Adrenal gland (tissue), 12 donors: ENCODE measurements around the gene RPL3. TPM values are rescaled to one million over a fixed set of nuclear protein-coding genes. Genes with fewer than 3 reads are reported as not detected.
"Not testable (repeated sequence)": the region's sequence is repeated elsewhere in the genome, so short reads cannot be mapped to it uniquely, and the experiment has no call there.

Source experiments
- DNase-seq, 7 donors: peaks; one replicate each; pipeline ENCODE4 v3.0.0-alpha.2; 2019 to 2020
- H3K27ac ChIP-seq, 5 donors: fragments of 200-600 bp; sonication (generic) in 4 of 5; 1 replicate in 3 of 5; 2 replicates in 2 of 5; pipeline versions ENCODE4 v1.5.1 to v1.8.0; 2016 to 2020; ENCODE audit warnings: mild to moderate bottlenecking in 1 of 5
- H3K27me3 ChIP-seq: fragments of 200-600 bp; 2 replicates; pipeline ENCODE4 v1.8.0; 2021
- H3K36me3 ChIP-seq, 2 donors: fragments of 200-600 bp; replicated peaks in 1 of 2; 1 replicate in 1 of 2; 2 replicates in 1 of 2; pipeline versions ENCODE4 v1.5.1 to v1.8.0; 2018 to 2022
- H3K4me1 ChIP-seq, 2 donors: fragments of 200-600 bp; replicated peaks in 1 of 2; 1 replicate in 1 of 2; 2 replicates in 1 of 2; pipeline versions ENCODE4 v1.5.1 to v1.8.0; 2018 to 2021
- H3K4me3 ChIP-seq, 4 donors: fragments of 200-600 bp; sonication (generic) in 3 of 4; one replicate each; pipeline ENCODE4 v1.5.1; 2016 to 2018
- H3K9me3 ChIP-seq, 3 donors: fragments of 200-600 bp; sonication (generic) in 1 of 3; replicated peaks in 1 of 3; 1 replicate in 2 of 3; 2 replicates in 1 of 3; pipeline versions ENCODE4 v1.5.1 to v1.8.0; 2016 to 2021
- POLR2A ChIP-seq, 2 donors: fragments of 450-650 bp; IDR thresholded peaks; one replicate each; pipeline ENCODE4 v1.6.1; 2017; ENCODE audit warnings: antibody characterized with exemption in 2 of 2, mild to moderate bottlenecking in 2 of 2, moderate library complexity in 1 of 2
- WGBS, 4 donors: extraction: QIAGEN DNeasy Blood & Tissue Kit in 2 of 4; methylation state at CpG; one replicate each; pipeline versions ENCODE4 v1.1.5 to v1.1.7; 2013 to 2017; 5-methylcytosine and 5-hydroxymethylcytosine counted together
- intact Hi-C, 2 donors: fragments of 100-400 bp; cut with DNase I; formaldehyde crosslinking; loops; one replicate each; pipeline versions ENCODE4 v1.14.1 to v1.15.0; 2022 to 2023
- polyA plus RNA-seq, 3 donors: library from polyadenylated mRNA; stranded (reverse); fragments of 200-250 nt in 2 of 3; fragments of 350-450 nt in 1 of 3; fragmentation: Illumina TruSeq in 1 of 3; extraction: RNeasy Lipid Tissue Mini Kit (QIAGEN cat#74804) in 1 of 3; gene quantifications; one replicate each; pipeline ENCODE4 v1.2.3, GENCODE V29; 2013 to 2014
- total RNA-seq, 9 donors: library from RNA; depleted of rRNA in 4 of 9; stranded (reverse); fragments of >200 nt in 4 of 9; fragments of 120-200 nt in 1 of 9; fragmentation: NEBNext Ultra II Directional in 1 of 9; extraction: Animal tissue kit (Norgen Biotek cat#: 25700) in 1 of 9; gene quantifications; one replicate each; pipeline versions ENCODE4 v1.1.0 to v1.2.4, GENCODE V29; 2013 to 2023
- TF ChIP-seq, protein P1 (sequence below), 6 experiments: fragments of 450-650 bp in 4 of 6; fragments of 200-600 bp in 2 of 6; sonication (generic) in 1 of 6; IDR thresholded peaks; 1 replicate in 5 of 6; 2 replicates in 1 of 6; pipeline versions ENCODE4 v1.5.1 to v1.8.0; 2016 to 2021; ENCODE audit warnings: antibody characterized with exemption in 6 of 6, mild to moderate bottlenecking in 2 of 6, moderate library complexity in 1 of 6
- donor health status: healthy with polysubstance abuse.
- donor health status: Bipolar disorder and iron deficiency.
- donor health status: DM: yes; HTN: yes; CAD: no.
- donor health status: DM: no; HTN: no; CAD: no.
- donor health status: DM: no; HTN: no; CAD: no.
- donor health status: DM: yes; HTN: yes; CAD: no.

Gene RPL3
- total and polyA plus RNA-seq, 12 donors = 1,374 to 2,713 (median 1,954) TPM

DNA sequence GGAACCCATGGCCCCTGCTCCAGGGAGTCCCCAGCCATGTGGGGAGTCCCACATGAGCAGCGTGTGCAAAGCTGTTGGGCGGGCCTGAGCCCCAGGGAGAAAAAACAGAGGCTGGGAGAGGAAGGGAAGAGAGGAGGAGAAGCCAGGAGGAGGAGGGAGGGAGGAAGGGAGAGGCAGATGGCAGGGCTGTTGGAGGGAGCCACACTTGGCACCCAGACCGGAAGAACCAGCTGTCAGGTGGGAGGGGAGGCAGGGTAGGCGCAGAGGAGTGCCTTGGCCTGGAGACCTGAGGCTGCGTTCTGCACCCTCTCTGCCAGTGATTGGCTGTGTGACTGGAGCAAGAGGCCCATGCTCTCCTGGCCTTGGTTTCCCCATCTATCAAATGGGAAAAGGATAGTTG is 37.0 kb upstream of the RPL3 start:
- H3K27me3 ChIP-seq = no peaks in the 10 kb centered on the region
- no peaks in the 10 kb centered on the region for H3K9me3 ChIP-seq
- no peak for DNase-seq
- no peak for TF ChIP-seq POLR2A (IDR thresholded peaks at IDR 0.05)
- TF ChIP-seq, protein P1, sequence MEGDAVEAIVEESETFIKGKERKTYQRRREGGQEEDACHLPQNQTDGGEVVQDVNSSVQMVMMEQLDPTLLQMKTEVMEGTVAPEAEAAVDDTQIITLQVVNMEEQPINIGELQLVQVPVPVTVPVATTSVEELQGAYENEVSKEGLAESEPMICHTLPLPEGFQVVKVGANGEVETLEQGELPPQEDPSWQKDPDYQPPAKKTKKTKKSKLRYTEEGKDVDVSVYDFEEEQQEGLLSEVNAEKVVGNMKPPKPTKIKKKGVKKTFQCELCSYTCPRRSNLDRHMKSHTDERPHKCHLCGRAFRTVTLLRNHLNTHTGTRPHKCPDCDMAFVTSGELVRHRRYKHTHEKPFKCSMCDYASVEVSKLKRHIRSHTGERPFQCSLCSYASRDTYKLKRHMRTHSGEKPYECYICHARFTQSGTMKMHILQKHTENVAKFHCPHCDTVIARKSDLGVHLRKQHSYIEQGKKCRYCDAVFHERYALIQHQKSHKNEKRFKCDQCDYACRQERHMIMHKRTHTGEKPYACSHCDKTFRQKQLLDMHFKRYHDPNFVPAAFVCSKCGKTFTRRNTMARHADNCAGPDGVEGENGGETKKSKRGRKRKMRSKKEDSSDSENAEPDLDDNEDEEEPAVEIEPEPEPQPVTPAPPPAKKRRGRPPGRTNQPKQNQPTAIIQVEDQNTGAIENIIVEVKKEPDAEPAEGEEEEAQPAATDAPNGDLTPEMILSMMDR (IDR thresholded peaks at IDR 0.05) = no peak
- no peaks in the 10 kb centered on the region for H3K4me1 ChIP-seq
- H3K27ac ChIP-seq = no peak overlapping the region
- intact Hi-C loops = no loop called here
- 87 to 91% (median 91%) methylated on average over 5 of the region's 5 CpGs for WGBS, 4 donors
- H3K4me3 ChIP-seq = no peak overlapping the region
- no peaks in the 10 kb centered on the region for H3K36me3 ChIP-seq

DNA sequence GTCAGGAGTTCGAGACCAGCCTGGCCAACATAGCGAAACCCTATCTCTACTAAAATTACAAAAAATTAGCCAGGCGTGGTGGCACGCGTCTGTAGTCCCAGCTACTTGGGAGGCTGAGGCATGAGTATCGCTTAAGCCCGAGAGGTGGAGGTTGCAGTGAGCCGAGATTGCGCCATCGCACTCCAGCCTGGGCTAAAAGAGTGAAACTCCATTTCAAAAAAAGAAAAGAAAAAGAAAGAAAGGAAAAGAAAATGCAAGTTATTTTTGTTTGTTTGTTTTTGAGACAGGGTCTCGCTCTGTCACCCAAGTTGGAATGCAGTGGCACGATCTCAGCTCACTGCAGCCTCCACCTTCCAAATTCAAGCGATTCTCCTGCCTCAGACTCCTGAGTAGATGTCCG is 36.4 kb upstream of the RPL3 start:
- intact Hi-C loops, DNase-seq: not testable (repeated sequence)

DNA sequence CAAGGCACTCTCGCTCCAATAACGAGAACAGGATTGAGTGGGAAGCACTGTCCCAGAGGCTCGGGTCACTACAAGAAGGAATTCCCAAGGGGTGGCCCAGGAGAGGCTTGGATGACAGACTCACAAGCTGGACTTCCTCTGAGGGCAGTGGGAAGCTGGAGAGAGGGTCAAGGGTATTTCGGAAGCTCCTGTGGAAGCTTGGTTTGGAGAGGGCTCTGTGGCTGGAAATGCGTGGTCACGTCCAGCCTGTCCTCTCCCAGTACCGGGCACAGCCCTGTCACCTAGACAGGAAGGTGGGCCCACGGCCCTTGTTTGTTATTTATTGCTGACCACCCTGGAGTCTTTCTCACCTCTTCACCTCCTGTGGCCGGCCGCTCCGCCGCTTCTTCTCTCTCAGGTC is 35.7 kb upstream of the RPL3 start:
- H3K27me3 ChIP-seq = no peaks in the 10 kb centered on the region
- H3K36me3 ChIP-seq = no peaks in the 10 kb centered on the region
- no peak for DNase-seq
- TF ChIP-seq, protein P1 (IDR thresholded peaks at IDR 0.05) = no peak
- no peak for TF ChIP-seq POLR2A (IDR thresholded peaks at IDR 0.05)
- intact Hi-C loops = no loop called here
- no peaks in the 10 kb centered on the region for H3K4me1 ChIP-seq
- H3K9me3 ChIP-seq = no peaks in the 10 kb centered on the region
- no peak overlapping the region for H3K27ac ChIP-seq
- WGBS, 4 donors = 88 to 94% (median 91%) methylated on average over 12 of the region's 12 CpGs
- H3K4me3 ChIP-seq = no peak overlapping the region

More for the DNA sequence above, 36.4 kb upstream of the RPL3 start:
- not testable (repeated sequence) for H3K36me3 ChIP-seq, H3K9me3 ChIP-seq, H3K4me3 ChIP-seq, H3K27me3 ChIP-seq, H3K4me1 ChIP-seq, H3K27ac ChIP-seq
- 93 to 98% (median 95%) methylated on average over 12 to 14 of the region's 14 CpGs for WGBS, 4 donors

DNA sequence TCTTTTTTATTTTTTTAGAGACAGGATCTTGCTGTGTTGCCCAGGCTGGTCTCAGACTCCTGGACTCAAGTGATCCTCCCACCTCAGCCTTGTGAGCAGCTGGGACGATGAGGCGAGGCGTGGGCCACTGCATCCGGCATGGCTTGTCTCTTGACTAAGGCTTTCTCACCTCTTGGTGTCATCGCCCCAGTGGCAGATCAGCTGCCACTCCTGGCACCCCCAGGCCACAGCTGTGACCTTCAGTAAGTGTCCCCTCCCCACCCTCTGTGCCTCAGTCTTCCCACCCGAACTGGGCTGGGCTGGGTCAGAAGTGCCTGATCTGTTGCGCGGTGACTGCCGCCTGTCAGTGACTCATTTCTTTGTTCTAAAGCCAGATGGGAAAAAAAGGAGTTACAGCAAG is 33.9 kb upstream of the RPL3 start:
- H3K4me3 ChIP-seq = no peak overlapping the region
- no peak overlapping the region for H3K27ac ChIP-seq
- H3K36me3 ChIP-seq = no peaks in the 10 kb centered on the region
- intact Hi-C loops = no loop called here
- peaks cover 0 to 8% of the 10 kb centered on the region in 2 donors for H3K4me1 ChIP-seq
- H3K9me3 ChIP-seq = no peaks in the 10 kb centered on the region
- no peaks in the 10 kb centered on the region for H3K27me3 ChIP-seq
- TF ChIP-seq POLR2A (IDR thresholded peaks at IDR 0.05) = no peak
- TF ChIP-seq, protein P1 (IDR thresholded peaks at IDR 0.05) = no peak
- peak in 1 of 7 donors; percentile 45 for DNase-seq
- WGBS, 4 donors = 68 to 75% (median 70%) methylated on average over 9 of the region's 9 CpGs

DNA sequence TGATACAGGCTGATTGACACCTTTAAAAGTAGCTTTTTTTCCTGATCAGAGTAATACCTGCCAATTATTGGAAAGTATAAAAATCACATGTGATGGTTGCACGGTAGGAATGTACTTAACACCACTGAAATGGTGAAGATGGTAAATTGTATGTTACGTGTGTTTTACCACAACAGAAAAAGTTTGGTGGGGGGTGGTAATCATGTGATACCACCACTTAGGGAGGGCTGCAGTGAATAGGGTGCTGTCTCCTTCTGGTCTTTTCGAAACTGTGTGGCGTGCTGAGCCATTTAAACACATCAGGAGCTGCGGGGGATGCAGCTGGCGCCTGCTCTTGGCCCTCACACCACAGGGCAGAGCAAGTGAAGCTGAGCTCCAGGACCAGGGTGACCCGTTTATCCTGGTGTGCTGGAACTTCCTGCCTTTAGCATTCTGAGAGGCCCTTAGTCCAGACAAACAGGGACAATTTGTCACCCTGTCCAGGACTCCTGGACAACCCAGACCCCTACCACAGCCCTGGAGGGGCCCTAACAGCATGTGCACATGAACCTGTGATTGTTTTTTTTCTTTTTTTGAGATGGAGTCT is 33.0 kb upstream of the RPL3 start:
- Histone ChIP-seq H3K27ac (peak overlapping the region in 1 of 5 donors; percentile 72), H3K27me3 (no peaks in the 10 kb centered on the region), H3K4me1 (peaks cover 0 to 8% of the 10 kb centered on the region in 2 donors), H3K9me3 (no peaks in the 10 kb centered on the region), H3K36me3 (no peaks in the 10 kb centered on the region), H3K4me3 (no peak overlapping the region)
- 86 to 92% (median 86%) methylated on average over 7 of the region's 7 CpGs for WGBS, 4 donors
- no peak for TF ChIP-seq POLR2A (IDR thresholded peaks at IDR 0.05)
- TF ChIP-seq, protein P1 (IDR thresholded peaks at IDR 0.05) = no peak
- intact Hi-C loops = no loop called here
- DNase-seq = no peak
